HepG2 (cell line): ENCODE data around the gene ZSWIM9. TPM values are rescaled to one million over a fixed set of nuclear protein-coding genes. Genes with fewer than 3 reads are reported as not detected.

Experiments used
- ATAC-seq: fragments of 200-7000 bp; cut with Tn5 transposase; 3 replicates; pipeline ENCODE4 v1.9.1; 2020; ENCODE audit warnings: mild to moderate bottlenecking, moderate library complexity
- BruUV-seq: library from RNA; stranded (reverse); fragments of 400-500 nt; replicated peaks from 2 replicates; lab custom pipeline; 2021; lab: Mats Ljungman, UMichigan
- CTCF ChIA-PET: fragments of 300-600 bp; formaldehyde crosslinking; extraction: SDS; loops from one replicate; lab custom pipeline; 2021; ENCODE audit warnings: low total read pairs, inconsistent platforms, low intra/inter-chr PET ratio; lab: Yijun Ruan, JAX
- POLR2A ChIA-PET: fragments of 350-600 bp; sonication (Branson Sonifier 250); formaldehyde crosslinking; loops from one replicate; lab custom pipeline; 2020; ENCODE audit warnings: antibody characterized with exemption, inconsistent platforms; lab: Yijun Ruan, JAX
- DNase-seq: peaks from one replicate; pipeline ENCODE4 v3.0.0-alpha.2; 2015; ENCODE audit warnings: low spot score
- FAIRE-seq: peaks from 3 replicates; lab custom pipeline; 2011; peaks lifted over from hg19 to GRCh38; lab: Jason Lieb, UNC
- H2AFZ ChIP-seq: one replicate; pipeline ENCODE4 v1.6.1; 2011; ENCODE audit warnings: low read length, inconsistent platforms
- H3K27ac ChIP-seq: fragments of 300-600 bp; 3 replicates; pipeline ENCODE4 v1.8.0; 2011; ENCODE audit warnings: mixed run types, mild to moderate bottlenecking, mixed read lengths, low read length, inconsistent platforms; ENCODE audit not compliant: insufficient read depth; ENCODE audit errors: extremely low read length
- H3K27me3 ChIP-seq, 2 experiments: fragments of 200-600 bp in 1 of 2; 2 replicates in 1 of 2; 3 replicates in 1 of 2; pipeline versions ENCODE4 v1.6.0 to v1.8.0; 2011; ENCODE audit warnings: low read length in 2 of 2, mild to moderate bottlenecking in 2 of 2, moderate library complexity in 2 of 2, inconsistent platforms in 1 of 2; ENCODE audit not compliant: insufficient read depth in 2 of 2, control insufficient read depth in 1 of 2
- H3K36me3 ChIP-seq, 2 experiments: fragments of 200-600 bp in 1 of 2; replicated peaks in 1 of 2; 2 replicates in 1 of 2; 3 replicates in 1 of 2; pipeline versions ENCODE4 v1.5.1 to v1.8.0; 2011; ENCODE audit warnings: low read length in 2 of 2, inconsistent platforms in 1 of 2; ENCODE audit not compliant: insufficient read depth in 2 of 2, control insufficient read depth in 1 of 2
- H3K4me1 ChIP-seq: 2 replicates; pipeline ENCODE4 v1.5.1; 2012; ENCODE audit warnings: low read length, inconsistent platforms; ENCODE audit not compliant: insufficient read depth
- H3K4me2 ChIP-seq: 2 replicates; pipeline ENCODE4 v1.6.0; 2011; ENCODE audit warnings: low read depth, low read length, inconsistent platforms
- H3K4me3 ChIP-seq, 3 experiments: fragments of 200-600 bp in 1 of 3; sonication (generic), shearing (Covaris generic) in 1 of 3; replicated peaks in 1 of 3; 2 replicates each; pipeline ENCODE4 v1.5.1; 2011 to 2016; ENCODE audit warnings: low read length in 3 of 3, inconsistent platforms in 2 of 3, low read depth in 2 of 3, mild to moderate bottlenecking in 2 of 3, control low read depth in 1 of 3, mixed read lengths in 1 of 3; ENCODE audit not compliant: insufficient read depth in 1 of 3
- H3K79me2 ChIP-seq: one replicate; pipeline ENCODE4 v1.6.1; 2011; ENCODE audit warnings: low read length, inconsistent platforms; ENCODE audit not compliant: insufficient read depth
- H3K9ac ChIP-seq: 2 replicates; pipeline ENCODE4 v1.6.0; 2011; ENCODE audit warnings: mild to moderate bottlenecking, low read depth, low read length, inconsistent platforms; ENCODE audit not compliant: insufficient read depth
- H3K9me3 ChIP-seq: 2 replicates; pipeline ENCODE4 v1.5.1; 2012; ENCODE audit warnings: mild to moderate bottlenecking, low read length
- H4K20me1 ChIP-seq: 2 replicates; pipeline ENCODE4 v1.6.0; 2011; ENCODE audit warnings: inconsistent platforms, mild to moderate bottlenecking, low read length, moderate library complexity; ENCODE audit not compliant: insufficient read depth
- BCL6 ChIP-seq: IDR thresholded peaks from 2 replicates; pipeline ENCODE4 v1.6.1; 2016; ENCODE audit warnings: missing genetic modification reagents, missing compliant biosample characterization
- GATAD1 ChIP-seq: IDR thresholded peaks from 2 replicates; pipeline ENCODE4 v1.6.1; 2016; ENCODE audit warnings: missing genetic modification reagents, missing compliant biosample characterization
- HNRNPH1 ChIP-seq: fragments of 200-400 bp; formaldehyde crosslinking; optimal IDR thresholded peaks from 2 replicates; pipeline ENCODE3; 2017; ENCODE audit warnings: mild to moderate bottlenecking, low read depth, low read length
- HOXA7 ChIP-seq: sonication (generic); formaldehyde crosslinking; IDR thresholded peaks from 2 replicates; pipeline ENCODE4 v1.8.1; 2022; ENCODE audit warnings: mild to moderate bottlenecking, missing genetic modification reagents, moderate library complexity
- NCOR1 ChIP-seq: fragments of 200-600 bp; sonication (generic); IDR thresholded peaks from 2 replicates; pipeline ENCODE4 v1.7.0; 2017; ENCODE audit warnings: antibody characterized with exemption, low read length, borderline replicate concordance
- NFE2 ChIP-seq: sonication (generic); formaldehyde crosslinking; IDR thresholded peaks from 2 replicates; pipeline ENCODE4 v1.4.0; 2020; ENCODE audit warnings: missing genetic modification reagents
- SAP130 ChIP-seq: IDR thresholded peaks from 2 replicates; pipeline ENCODE4 v1.6.1; 2016; ENCODE audit warnings: low read depth
- TEAD3 ChIP-seq: optimal IDR thresholded peaks from 2 replicates; pipeline ENCODE3; 2016; ENCODE audit warnings: borderline replicate concordance
- ZNF33B ChIP-seq: sonication (generic); formaldehyde crosslinking; IDR thresholded peaks from 2 replicates; pipeline ENCODE4 v1.5.1; 2020; ENCODE audit warnings: mild to moderate bottlenecking, missing genetic modification reagents
- ZSCAN21 ChIP-seq: sonication (generic); formaldehyde crosslinking; IDR thresholded peaks from 2 replicates; pipeline ENCODE4 v1.8.0; 2022; ENCODE audit warnings: mild to moderate bottlenecking, missing genetic modification reagents, moderate library complexity, borderline replicate concordance
- WGBS: methylation state at CpG from one replicate; pipeline ENCODE4 v1.1.6; 2017; ENCODE audit warnings: low lambda C conversion rate; 5-methylcytosine and 5-hydroxymethylcytosine counted together
- in situ Hi-C: cut with HindIII; loops from 2 replicates; pipeline ENCODE4 v1.10.0; 2017; ENCODE audit warnings: low pct_unique_long_range_greater_than_20kb; ENCODE audit not compliant: extremely low pct_ligation_motif_present
- intact Hi-C: fragments of 100-400 bp; cut with micrococcal nuclease; formaldehyde crosslinking; loops from one replicate; pipeline ENCODE4 v1.10.0; 2022; ENCODE audit not compliant: unreplicated experiment
- polyA plus RNA-seq, 8 experiments: library from polyadenylated mRNA; depleted of rRNA in 3 of 8; stranded (reverse) in 7 of 8; unstranded in 1 of 8; fragments of >200 nt; fragmentation: Illumina TruSeq in 4 of 8; extraction: Trizol in 4 of 8; gene quantifications; 2 replicates each; pipeline versions ENCODE4 v1.2.1 to v1.2.3, GENCODE V29; 2011 to 2016; ENCODE audit warnings: low read depth in 4 of 8, missing spikeins in 1 of 8, mixed read lengths in 1 of 8; ENCODE audit not compliant: insufficient read depth in 1 of 8
- total RNA-seq, 5 experiments: library from RNA; depleted of rRNA; stranded (reverse); fragments of >200 nt; fragmentation: Illumina TruSeq; extraction: Trizol; gene quantifications; 2 replicates each; pipeline ENCODE4 v1.2.3, GENCODE V29; 2016; ENCODE audit warnings: low read depth in 1 of 5

The ZSWIM9 gene
- total and polyA plus RNA-seq, 2 of the 13 experiments (the other 11 are each of a cell fraction or from before 2014, with no cell fraction given) = 0.18 to 1.1 TPM

GRCh38 chr19:48148576-48148975, 21.9 kb upstream of the ZSWIM9 start:
- H2AFZ ChIP-seq = no peak overlapping the region
- H4K20me1 ChIP-seq = no peaks in the 10 kb centered on the region
- intact Hi-C loops (no loop called here), in situ Hi-C loops (no loop called here)
- no peaks in the 10 kb centered on the region for H3K27me3 ChIP-seq
- no peaks in the 10 kb centered on the region for H3K9me3 ChIP-seq
- H3K4me3 ChIP-seq = no peak overlapping the region
- no peak overlapping the region for H3K4me2 ChIP-seq
- peaks cover 10 to 71% of the 10 kb centered on the region in 2 experiments; a peak in 3 of 5 replicates for H3K36me3 ChIP-seq
- no peak overlapping the region for H3K27ac ChIP-seq
- WGBS = 95% methylated on average over 8 of the region's 9 CpGs
- no peak for DNase-seq
- H3K79me2 ChIP-seq = no peaks in the 10 kb centered on the region
- POLR2A ChIA-PET = no interaction called here
- H3K4me1 ChIP-seq = no peaks in the 10 kb centered on the region
- FAIRE-seq = no peak
- no peak for TF ChIP-seq BCL6 (CRISPR knock-in tag)
- TF ChIP-seq NCOR1 = no peak
- no peak for TF ChIP-seq NFE2 (CRISPR knock-in tag)
- no peak for TF ChIP-seq GATAD1 (CRISPR knock-in tag)
- CTCF ChIA-PET = no interaction called here
- no peak for ATAC-seq
- BruUV-seq = no TSS peak
- H3K9ac ChIP-seq = no peak overlapping the region

GRCh38 chr19:48149430-48149829, 21.1 kb upstream of the ZSWIM9 start:
- no peak for DNase-seq
- POLR2A ChIA-PET = no interaction called here

More at GRCh38 chr19:48149430-48149829, 21.1 kb upstream of the ZSWIM9 start:
- CTCF ChIA-PET = no interaction called here
- BruUV-seq = no TSS peak
- intact Hi-C loops = no loop called here
- 0 out of 2 replicates have a peak, but pooled peaks cover 5% of the 10 kb centered on the region for H3K4me1 ChIP-seq
- ATAC-seq (no peak), FAIRE-seq (no peak)
- WGBS = 84% methylated on average over 5 of the region's 6 CpGs
- H3K4me3 ChIP-seq = no peak overlapping the region
- in situ Hi-C loops = no loop called here
- no peak overlapping the region for H3K27ac ChIP-seq
- H3K9ac ChIP-seq = no peak overlapping the region
- H4K20me1 ChIP-seq = no peaks in the 10 kb centered on the region
- peaks cover 11 to 73% of the 10 kb centered on the region in 2 experiments; a peak in 4 of 5 replicates for H3K36me3 ChIP-seq
- no peak overlapping the region for H2AFZ ChIP-seq
- TF ChIP-seq TEAD3 (no peak), ZNF33B (no peak), HNRNPH1 (no peak), SAP130 (CRISPR knock-in tag) (no peak), HOXA7 (CRISPR knock-in tag) (no peak), ZSCAN21 (CRISPR knock-in tag) (no peak)
- no peaks in the 10 kb centered on the region for H3K9me3 ChIP-seq
- H3K4me2 ChIP-seq = no peak overlapping the region
- no peaks in the 10 kb centered on the region for H3K79me2 ChIP-seq
- H3K27me3 ChIP-seq = no peaks in the 10 kb centered on the region
